OCI-LY3 (cell line): Measurements from ENCODE around the gene DYRK3.

Source experiments
- EZH2phosphoT487 ChIP-seq: fragments of 200-600 bp; shearing (Covaris generic); IDR thresholded peaks from 2 replicates; pipeline ENCODE4 v1.6.1; 2018; ENCODE audit warnings: antibody characterized with exemption, mixed run types, low read depth
- TF ChIP-seq, protein P1 (sequence below): fragments of 200-600, 300-600 bp; sonication (generic); IDR thresholded peaks from 2 replicates; pipeline ENCODE4 v1.5.1; 2014; ENCODE audit warnings: antibody characterized with exemption, low read length, low read depth

DNA sequence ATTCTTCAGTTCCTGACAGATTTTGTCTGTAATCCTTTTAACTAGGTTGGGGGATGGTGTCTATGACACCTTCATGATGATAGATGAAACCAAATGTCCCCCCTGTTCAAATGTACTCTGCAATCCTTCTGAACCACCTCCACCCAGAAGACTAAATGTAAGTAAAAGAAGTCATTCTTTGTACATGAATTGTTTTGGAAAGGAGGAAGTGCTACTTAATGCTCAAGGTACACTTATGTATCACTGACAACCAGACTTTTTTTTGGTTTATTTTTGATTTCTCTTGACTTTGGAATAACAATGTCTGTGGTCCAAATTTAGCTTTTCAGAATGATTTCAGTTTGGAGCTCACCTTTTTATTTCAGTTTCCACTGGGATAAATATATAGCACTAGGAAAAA, 2.3 kb downstream of the DYRK3 start:
- TF ChIP-seq, protein P1, sequence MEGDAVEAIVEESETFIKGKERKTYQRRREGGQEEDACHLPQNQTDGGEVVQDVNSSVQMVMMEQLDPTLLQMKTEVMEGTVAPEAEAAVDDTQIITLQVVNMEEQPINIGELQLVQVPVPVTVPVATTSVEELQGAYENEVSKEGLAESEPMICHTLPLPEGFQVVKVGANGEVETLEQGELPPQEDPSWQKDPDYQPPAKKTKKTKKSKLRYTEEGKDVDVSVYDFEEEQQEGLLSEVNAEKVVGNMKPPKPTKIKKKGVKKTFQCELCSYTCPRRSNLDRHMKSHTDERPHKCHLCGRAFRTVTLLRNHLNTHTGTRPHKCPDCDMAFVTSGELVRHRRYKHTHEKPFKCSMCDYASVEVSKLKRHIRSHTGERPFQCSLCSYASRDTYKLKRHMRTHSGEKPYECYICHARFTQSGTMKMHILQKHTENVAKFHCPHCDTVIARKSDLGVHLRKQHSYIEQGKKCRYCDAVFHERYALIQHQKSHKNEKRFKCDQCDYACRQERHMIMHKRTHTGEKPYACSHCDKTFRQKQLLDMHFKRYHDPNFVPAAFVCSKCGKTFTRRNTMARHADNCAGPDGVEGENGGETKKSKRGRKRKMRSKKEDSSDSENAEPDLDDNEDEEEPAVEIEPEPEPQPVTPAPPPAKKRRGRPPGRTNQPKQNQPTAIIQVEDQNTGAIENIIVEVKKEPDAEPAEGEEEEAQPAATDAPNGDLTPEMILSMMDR, result no peak
- TF ChIP-seq EZH2phosphoT487, result no peak
